Measurements from ENCODE around the gene OR1F1. TPM values are rescaled to one million over a fixed set of nuclear protein-coding genes. Genes with fewer than 3 reads are reported as not detected.

Gene OR1F1
- total RNA-seq, 1 experiment from 2014 or later = not detected

DNA sequence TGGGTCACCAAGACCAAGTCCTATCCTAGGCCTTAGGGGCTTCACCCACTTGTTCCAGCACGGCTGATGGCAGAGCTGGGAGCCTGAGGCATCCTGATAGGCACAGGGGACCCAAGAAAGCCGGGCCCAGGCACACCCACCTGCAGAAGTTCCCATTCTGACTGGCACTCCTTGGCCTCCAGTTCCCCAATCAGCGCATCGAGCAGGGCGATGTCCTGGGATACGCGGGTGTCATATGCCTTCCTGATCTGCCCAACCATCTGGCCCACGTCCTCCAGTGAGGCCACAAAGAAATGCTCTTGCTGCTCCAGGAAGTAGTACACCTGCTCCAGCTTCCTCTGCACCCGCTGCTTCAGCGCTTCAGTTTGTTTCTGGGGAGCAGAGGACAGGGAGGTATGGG, 58.9 kb downstream of the OR1F1 start:
- Histone ChIP-seq H3K27ac (ENCODE audit: low read depth, low read length, poor library complexity, severe bottlenecking) (no peak overlapping the region), H3K9me3 (ENCODE audit: low read depth, low read length, poor library complexity, severe bottlenecking) (no peaks in the 10 kb centered on the region), H3K4me3 (ENCODE audit: low read depth, low read length, poor library complexity, severe bottlenecking) (no peak overlapping the region), H3K27me3 (replicated peaks; ENCODE audit: insufficient read depth, low read depth, low read length, poor library complexity) (no peaks in the 10 kb centered on the region), H3K36me3 (ENCODE audit: insufficient read depth, low read length, poor library complexity, severe bottlenecking) (no peaks in the 10 kb centered on the region), H3K4me1 (ENCODE audit: insufficient read depth, low read length, poor library complexity, severe bottlenecking) (no peaks in the 10 kb centered on the region)
- ChIA-PET POLR2A (ENCODE audit: low non-redundant PET) (no interaction called here), CTCF (no interaction called here)
- BruUV-seq (replicated peaks) = no TSS peak
- TF ChIP-seq, protein P1, sequence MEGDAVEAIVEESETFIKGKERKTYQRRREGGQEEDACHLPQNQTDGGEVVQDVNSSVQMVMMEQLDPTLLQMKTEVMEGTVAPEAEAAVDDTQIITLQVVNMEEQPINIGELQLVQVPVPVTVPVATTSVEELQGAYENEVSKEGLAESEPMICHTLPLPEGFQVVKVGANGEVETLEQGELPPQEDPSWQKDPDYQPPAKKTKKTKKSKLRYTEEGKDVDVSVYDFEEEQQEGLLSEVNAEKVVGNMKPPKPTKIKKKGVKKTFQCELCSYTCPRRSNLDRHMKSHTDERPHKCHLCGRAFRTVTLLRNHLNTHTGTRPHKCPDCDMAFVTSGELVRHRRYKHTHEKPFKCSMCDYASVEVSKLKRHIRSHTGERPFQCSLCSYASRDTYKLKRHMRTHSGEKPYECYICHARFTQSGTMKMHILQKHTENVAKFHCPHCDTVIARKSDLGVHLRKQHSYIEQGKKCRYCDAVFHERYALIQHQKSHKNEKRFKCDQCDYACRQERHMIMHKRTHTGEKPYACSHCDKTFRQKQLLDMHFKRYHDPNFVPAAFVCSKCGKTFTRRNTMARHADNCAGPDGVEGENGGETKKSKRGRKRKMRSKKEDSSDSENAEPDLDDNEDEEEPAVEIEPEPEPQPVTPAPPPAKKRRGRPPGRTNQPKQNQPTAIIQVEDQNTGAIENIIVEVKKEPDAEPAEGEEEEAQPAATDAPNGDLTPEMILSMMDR (conservative IDR thresholded peaks at IDR 0.05; ENCODE audit: low read depth, low read length) = no peak
- TF ChIP-seq EZH2 (IDR thresholded peaks at IDR 0.05; ENCODE audit: borderline replicate concordance, low read depth, low read length, poor library complexity, severe bottlenecking) = no peak
- intact Hi-C loops (cut with micrococcal nuclease; ENCODE audit: unreplicated experiment) = no loop called here
- DNase-seq (ENCODE audit: low spot score) = no peak

DNA sequence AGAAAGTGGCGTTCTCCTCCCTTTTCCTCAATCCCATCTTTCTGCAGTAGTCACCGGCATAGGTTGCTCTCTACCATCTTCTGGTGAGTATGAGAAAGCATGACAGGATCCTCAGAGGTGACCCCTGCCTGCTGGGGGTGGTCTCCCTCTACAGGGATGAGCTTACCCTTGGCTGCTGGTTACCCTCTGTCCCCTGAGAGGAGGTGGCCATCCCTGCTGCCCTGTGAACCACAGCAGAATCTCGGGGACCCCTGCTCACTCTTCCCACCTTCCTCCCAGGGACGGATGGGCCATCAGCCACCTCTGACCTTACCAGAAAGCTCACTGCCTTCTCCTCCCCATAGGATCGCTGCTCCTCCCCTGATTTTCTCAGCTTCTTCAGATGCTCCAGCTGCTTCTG, 60.6 kb downstream of the OR1F1 start:
- intact Hi-C loops (cut with micrococcal nuclease; ENCODE audit: unreplicated experiment) = no loop called here
- BruUV-seq (replicated peaks) = no TSS peak
- no peak for DNase-seq (ENCODE audit: low spot score)
- no peak overlapping the region for H3K4me3 ChIP-seq (ENCODE audit: low read depth, low read length, poor library complexity, severe bottlenecking)
- H3K27ac ChIP-seq (ENCODE audit: low read depth, low read length, poor library complexity, severe bottlenecking) = no peak overlapping the region
- ChIA-PET CTCF (interaction anchor here (0.8 kb wide), 1 partner anchor 82 kb away, joined by 3 read pairs; no protein-coding TSS in a partner anchor), POLR2A (ENCODE audit: low non-redundant PET) (no interaction called here)
- no peaks in the 10 kb centered on the region for H3K27me3 ChIP-seq (replicated peaks; ENCODE audit: insufficient read depth, low read depth, low read length, poor library complexity)
- H3K36me3 ChIP-seq (ENCODE audit: insufficient read depth, low read length, poor library complexity, severe bottlenecking) = no peaks in the 10 kb centered on the region
- no peaks in the 10 kb centered on the region for H3K9me3 ChIP-seq (ENCODE audit: low read depth, low read length, poor library complexity, severe bottlenecking)
- no peaks in the 10 kb centered on the region for H3K4me1 ChIP-seq (ENCODE audit: insufficient read depth, low read length, poor library complexity, severe bottlenecking)
- TF ChIP-seq, protein P1 (conservative IDR thresholded peaks at IDR 0.05; ENCODE audit: low read depth, low read length) = no peak
- TF ChIP-seq EZH2 (IDR thresholded peaks at IDR 0.05; ENCODE audit: borderline replicate concordance, low read depth, low read length, poor library complexity, severe bottlenecking) = no peak

DNA sequence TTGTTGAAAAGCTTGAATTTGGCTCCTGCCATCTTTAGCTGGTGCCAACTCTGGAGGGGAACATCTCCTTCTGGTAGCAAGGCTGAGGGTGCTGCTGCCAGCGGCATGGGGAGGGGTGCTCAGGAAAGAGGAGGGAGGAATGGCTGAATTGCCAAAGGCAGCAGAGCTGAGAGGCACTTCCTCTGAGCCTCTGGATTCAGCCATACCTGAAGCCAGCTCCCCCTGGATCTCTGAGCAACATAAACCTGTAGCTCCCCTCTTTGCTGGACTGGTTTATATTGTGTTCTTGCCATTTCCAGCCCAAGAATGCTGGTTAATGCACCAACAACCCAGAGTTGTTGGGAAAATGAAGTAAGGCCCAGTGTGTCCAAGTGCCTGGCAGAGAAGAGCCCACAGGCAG, 61.0 kb downstream of the OR1F1 start:
- H3K4me1 ChIP-seq (ENCODE audit: insufficient read depth, low read length, poor library complexity, severe bottlenecking) = no peaks in the 10 kb centered on the region
- H3K36me3 ChIP-seq (ENCODE audit: insufficient read depth, low read length, poor library complexity, severe bottlenecking) = no peaks in the 10 kb centered on the region
- ChIA-PET POLR2A (ENCODE audit: low non-redundant PET) (no interaction called here), CTCF (interaction anchor here (0.8 kb wide), 1 partner anchor 83 kb away, joined by 3 read pairs; no protein-coding TSS in a partner anchor)
- no TSS peak for BruUV-seq (replicated peaks)
- DNase-seq (ENCODE audit: low spot score) = no peak
- intact Hi-C loops (cut with micrococcal nuclease; ENCODE audit: unreplicated experiment) = no loop called here
- no peaks in the 10 kb centered on the region for H3K27me3 ChIP-seq (replicated peaks; ENCODE audit: insufficient read depth, low read depth, low read length, poor library complexity)
- H3K27ac ChIP-seq (ENCODE audit: low read depth, low read length, poor library complexity, severe bottlenecking) = no peak overlapping the region
- TF ChIP-seq, protein P1 (conservative IDR thresholded peaks at IDR 0.05; ENCODE audit: low read depth, low read length) = no peak
- TF ChIP-seq EZH2 (IDR thresholded peaks at IDR 0.05; ENCODE audit: borderline replicate concordance, low read depth, low read length, poor library complexity, severe bottlenecking) = no peak
- H3K4me3 ChIP-seq (ENCODE audit: low read depth, low read length, poor library complexity, severe bottlenecking) = no peak overlapping the region
- H3K9me3 ChIP-seq (ENCODE audit: low read depth, low read length, poor library complexity, severe bottlenecking) = no peaks in the 10 kb centered on the region

Measured in A673 (cell line).